ENCODE measurements around the gene TXK.

- TF ChIP-seq POLR2AphosphoS5 (IDR thresholded peaks at IDR 0.05), result peak in 1 of 3 donors; percentile 20
- no peak for TF ChIP-seq CTCF (IDR thresholded peaks at IDR 0.05)
- no peak for TF ChIP-seq POLR2A (IDR thresholded peaks at IDR 0.05)
These were observed 62.9 kb downstream of the TXK start for GRCh38 chr4:48071191-48071590.
